Naive thymus-derived CD4-positive, alpha-beta T cell (primary cell): Measurements from ENCODE around the gene TCF7L1. TPM values are rescaled to one million over a fixed set of nuclear protein-coding genes. Genes with fewer than 3 reads are reported as not detected.
"Not testable (repeated sequence)": the region's sequence is repeated elsewhere in the genome, so short reads cannot be mapped to it uniquely, and the experiment has no call there.

Experiments
- ATAC-seq: fragments of 150-1000 bp; cut with Tn5 transposase; 2 replicates; pipeline ENCODE4 v1.10.0; 2021; ENCODE audit warnings: mild to moderate bottlenecking, moderate library complexity
- CTCF ChIA-PET: fragments of 350-600 bp; sonication (Branson Sonifier 250); formaldehyde crosslinking; loops from one replicate; lab custom pipeline; 2021; ENCODE audit warnings: antibody characterized with exemption; lab: Charles Lee
- POLR2A ChIA-PET: fragments of 350-600 bp; sonication (Branson Sonifier 250); formaldehyde crosslinking; loops from one replicate; lab custom pipeline; 2021; ENCODE audit warnings: antibody characterized with exemption, inconsistent platforms; lab: Charles Lee
- DNase-seq, 9 donors: peaks; one replicate each; pipeline versions ENCODE4 v3.0.0 to v3.0.0-alpha.2; 2020 to 2022; ENCODE audit warnings: mixed read lengths in 1 of 9
- H3K27ac ChIP-seq: one replicate; pipeline ENCODE4 v1.7.0; 2013; ENCODE audit warnings: mild to moderate bottlenecking, low read depth, low read length, moderate library complexity
- H3K27me3 ChIP-seq, 2 donors: one replicate each; pipeline ENCODE4 v1.7.0; 2013; ENCODE audit warnings: low read length in 2 of 2, mild to moderate bottlenecking in 2 of 2, moderate library complexity in 2 of 2; ENCODE audit not compliant: control insufficient read depth in 2 of 2, insufficient read depth in 2 of 2
- H3K36me3 ChIP-seq, 3 experiments: 1 replicate in 2 of 3; 2 replicates in 1 of 3; pipeline ENCODE4 v1.7.0; 2013; ENCODE audit warnings: low read length in 3 of 3, mild to moderate bottlenecking in 3 of 3, moderate library complexity in 1 of 3; ENCODE audit not compliant: insufficient read depth in 3 of 3, control insufficient read depth in 2 of 3
- H3K4me1 ChIP-seq, 2 donors: one replicate each; pipeline ENCODE4 v1.7.0; 2013; ENCODE audit warnings: low read length in 2 of 2, mild to moderate bottlenecking in 2 of 2, moderate library complexity in 1 of 2; ENCODE audit not compliant: control insufficient read depth in 2 of 2, insufficient read depth in 2 of 2
- H3K4me3 ChIP-seq: 2 replicates; pipeline ENCODE4 v1.7.0; 2013; ENCODE audit warnings: mild to moderate bottlenecking, low read length
- H3K9me3 ChIP-seq, 3 experiments: 1 replicate in 2 of 3; 2 replicates in 1 of 3; pipeline ENCODE4 v1.7.0; 2013; ENCODE audit warnings: low read length in 3 of 3; ENCODE audit not compliant: control insufficient read depth in 2 of 3
- H3K27ac Mint-ChIP-seq, 9 donors: one replicate each; pipeline ENCODE4 v1.8.0; 2020 to 2022; ENCODE audit warnings: mixed read lengths in 9 of 9, mild to moderate bottlenecking in 8 of 9, moderate library complexity in 5 of 9, inconsistent platforms in 2 of 9
- H3K27me3 Mint-ChIP-seq, 5 donors: one replicate each; pipeline ENCODE4 v1.8.0; 2021 to 2022; ENCODE audit warnings: mixed read lengths in 5 of 5, mild to moderate bottlenecking in 1 of 5
- H3K36me3 Mint-ChIP-seq, 5 donors: one replicate each; pipeline ENCODE4 v1.8.0; 2020 to 2022; ENCODE audit warnings: mixed read lengths in 5 of 5, mild to moderate bottlenecking in 3 of 5, inconsistent platforms in 1 of 5
- H3K4me1 Mint-ChIP-seq, 7 donors: one replicate each; pipeline ENCODE4 v1.8.0; 2020 to 2022; ENCODE audit warnings: mixed read lengths in 7 of 7, mild to moderate bottlenecking in 3 of 7, inconsistent platforms in 1 of 7
- H3K4me3 Mint-ChIP-seq, 10 donors: one replicate each; pipeline ENCODE4 v1.8.0; 2020 to 2022; ENCODE audit warnings: mild to moderate bottlenecking in 10 of 10, mixed read lengths in 10 of 10, moderate library complexity in 6 of 10, inconsistent platforms in 2 of 10
- H3K9me3 Mint-ChIP-seq, 11 donors: one replicate each; pipeline ENCODE4 v1.8.0; 2020 to 2022; ENCODE audit warnings: mixed read lengths in 11 of 11, mild to moderate bottlenecking in 4 of 11, inconsistent platforms in 1 of 11, moderate library complexity in 1 of 11
- intact Hi-C, 2 donors: fragments of 100-400 bp; cut with micrococcal nuclease; formaldehyde crosslinking; loops; one replicate each; pipeline ENCODE4 v1.15.1; 2023
- polyA plus RNA-seq, 2 donors: library from polyadenylated mRNA; unstranded; fragments of 300-500 nt; fragmentation: Illumina TruSeq; gene quantifications; one replicate each; pipeline ENCODE4 v1.2.3, GENCODE V29; 2021
- total RNA-seq, 6 experiments: library from RNA in 5 of 6; stranded (reverse) in 5 of 6; gene quantifications; 1 replicate in 5 of 6; 2 replicates in 1 of 6; pipeline ENCODE4 v1.2.3 and lab custom pipeline; 2021 to 2026

The TCF7L1 gene
- total and polyA plus RNA-seq, 7 experiments from 2014 or later = 0.08 to 0.16 TPM; not detected in 5

DNA sequence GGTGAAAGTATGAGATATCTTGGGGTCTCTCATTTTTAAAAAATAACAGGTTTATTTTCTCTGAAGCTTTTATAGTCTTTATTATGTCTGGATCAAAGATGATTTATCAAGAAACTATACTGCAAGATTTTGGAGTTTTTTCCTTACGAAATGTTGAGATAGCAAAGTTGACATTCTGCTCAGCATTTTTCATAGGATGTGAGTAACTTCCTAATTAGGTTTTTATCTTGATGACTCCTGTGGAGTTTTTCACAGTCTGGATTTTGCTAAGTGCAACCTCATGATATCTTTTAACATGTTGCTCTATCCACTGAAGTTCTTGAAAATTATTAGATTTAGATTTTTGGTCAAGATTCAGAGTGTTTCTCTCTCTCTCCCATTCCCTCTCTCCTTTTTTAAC lies 17.8 kb downstream of the TCF7L1 start:
- POLR2A ChIA-PET = no interaction called here
- H3K4me3 Mint-ChIP-seq = no peak overlapping the region
- no peak overlapping the region for H3K27ac ChIP-seq
- no peaks in the 10 kb centered on the region for H3K27me3 ChIP-seq
- H3K9me3 Mint-ChIP-seq = no peaks in the 10 kb centered on the region
- DNase-seq (no peak), ATAC-seq (no peak)
- no peak overlapping the region for H3K4me3 ChIP-seq
- no peaks in the 10 kb centered on the region for H3K36me3 ChIP-seq
- CTCF ChIA-PET = no interaction called here
- intact Hi-C loops = no loop called here
- H3K27ac Mint-ChIP-seq = no peak overlapping the region
- no peaks in the 10 kb centered on the region for H3K9me3 ChIP-seq
- H3K4me1 Mint-ChIP-seq = no peaks in the 10 kb centered on the region
- no peaks in the 10 kb centered on the region for H3K4me1 ChIP-seq
- no peaks in the 10 kb centered on the region for H3K36me3 Mint-ChIP-seq
- peaks cover 0 to 5% (median 0%) of the 10 kb centered on the region in 5 donors for H3K27me3 Mint-ChIP-seq

DNA sequence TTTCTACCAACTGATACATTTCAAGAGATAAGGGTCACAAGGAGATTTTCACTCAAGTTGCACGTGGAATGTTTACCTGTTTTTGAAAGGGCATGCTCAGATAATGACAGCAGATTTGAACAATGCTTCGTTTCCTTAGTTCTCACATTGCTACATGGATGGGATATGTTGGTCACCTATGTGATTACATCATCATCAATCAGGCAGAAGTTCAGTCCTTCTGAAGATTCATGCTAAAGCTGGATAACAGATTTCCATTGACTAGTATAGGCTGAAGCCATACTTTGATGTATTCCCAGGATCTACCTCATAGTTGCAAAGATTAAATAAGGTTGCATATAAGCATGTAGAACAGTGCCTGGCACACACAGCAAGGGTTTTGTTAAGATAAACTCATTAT lies 19.7 kb downstream of the TCF7L1 start:
- no peak overlapping the region for H3K4me3 ChIP-seq
- ATAC-seq = no peak
- Mint-ChIP-seq H3K27me3 (peaks cover 0 to 5% (median 0%) of the 10 kb centered on the region in 5 donors), H3K27ac (no peak overlapping the region), H3K4me3 (no peak overlapping the region), H3K4me1 (no peaks in the 10 kb centered on the region), H3K9me3 (no peaks in the 10 kb centered on the region), H3K36me3 (no peaks in the 10 kb centered on the region)
- H3K4me1 ChIP-seq = no peaks in the 10 kb centered on the region
- H3K9me3 ChIP-seq = no peaks in the 10 kb centered on the region
- H3K27me3 ChIP-seq = no peaks in the 10 kb centered on the region
- POLR2A ChIA-PET = no interaction called here
- H3K27ac ChIP-seq = no peak overlapping the region
- CTCF ChIA-PET = no interaction called here
- H3K36me3 ChIP-seq = no peaks in the 10 kb centered on the region
- intact Hi-C loops = no loop called here
- no peak for DNase-seq

DNA sequence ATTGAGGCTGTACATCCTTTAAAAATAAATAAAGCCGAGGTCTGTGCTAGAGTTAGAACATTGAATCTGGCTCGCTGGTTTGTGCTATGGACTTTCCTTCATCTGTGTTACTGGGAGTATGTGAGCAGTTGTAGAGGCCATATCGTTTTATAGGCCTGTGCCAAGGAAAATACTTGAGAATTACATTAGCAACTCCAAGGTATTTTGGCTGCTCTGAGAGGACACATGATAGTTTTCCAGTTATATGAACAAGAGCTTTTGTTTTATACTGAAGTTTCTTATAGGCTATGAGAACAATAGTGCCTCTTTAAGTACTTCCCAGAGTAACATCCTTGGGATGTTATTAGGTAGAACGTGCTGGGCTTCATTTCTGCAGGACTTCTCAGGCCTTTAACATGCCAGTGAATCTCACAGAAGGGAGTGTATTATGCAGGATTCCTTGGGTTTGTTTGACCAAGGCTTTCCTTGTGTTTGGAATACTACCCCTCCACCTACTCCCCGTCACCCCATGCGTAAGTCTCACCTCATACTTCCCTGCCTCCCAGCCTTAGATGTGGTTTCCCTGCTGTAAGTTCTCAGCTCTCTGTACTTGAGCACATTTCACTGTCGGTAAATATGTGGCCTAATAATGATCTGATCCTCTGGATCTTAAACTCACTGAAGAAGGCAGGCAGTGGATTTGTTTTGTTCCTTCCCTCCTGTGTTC lies 21.0 kb downstream of the TCF7L1 start:
- Histone ChIP-seq H3K27ac (no peak overlapping the region), H3K4me1 (no peaks in the 10 kb centered on the region), H3K9me3 (no peaks in the 10 kb centered on the region), H3K27me3 (no peaks in the 10 kb centered on the region), H3K4me3 (no peak overlapping the region), H3K36me3 (no peaks in the 10 kb centered on the region)
- Mint-ChIP-seq H3K27ac (no peak overlapping the region), H3K36me3 (no peaks in the 10 kb centered on the region), H3K4me1 (no peaks in the 10 kb centered on the region), H3K27me3 (peaks cover 0 to 5% (median 0%) of the 10 kb centered on the region in 5 donors), H3K9me3 (no peaks in the 10 kb centered on the region), H3K4me3 (no peak overlapping the region)
- POLR2A ChIA-PET = no interaction called here
- CTCF ChIA-PET = no interaction called here
- intact Hi-C loops = no loop called here
- ATAC-seq = no peak
- DNase-seq = no peak

DNA sequence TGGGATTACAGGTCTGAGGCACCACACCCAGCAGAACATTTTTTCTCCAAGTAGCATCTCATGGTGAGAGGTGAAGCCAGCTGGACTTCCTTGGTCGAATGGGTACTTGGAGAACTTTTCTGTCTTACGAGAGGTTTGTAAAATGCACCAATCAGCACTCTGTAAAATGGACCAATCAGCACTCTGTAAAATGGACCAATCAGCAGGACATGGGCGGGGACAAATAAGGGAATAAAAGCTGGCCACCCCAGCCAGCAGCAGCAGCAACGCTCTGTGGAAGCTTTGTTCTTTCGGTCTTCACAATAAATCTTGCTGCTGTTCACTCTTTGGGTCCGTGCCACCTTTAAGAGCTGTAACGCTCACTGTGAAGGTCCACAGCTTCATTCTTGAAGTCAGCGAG lies 21.9 kb downstream of the TCF7L1 start:
- H3K27ac ChIP-seq, H3K4me1 Mint-ChIP-seq, H3K27me3 Mint-ChIP-seq, ATAC-seq, H3K36me3 ChIP-seq, H3K4me3 ChIP-seq, H3K4me3 Mint-ChIP-seq, intact Hi-C loops, H3K27me3 ChIP-seq, H3K4me1 ChIP-seq, POLR2A ChIA-PET, H3K27ac Mint-ChIP-seq, DNase-seq, H3K9me3 Mint-ChIP-seq, H3K36me3 Mint-ChIP-seq, H3K9me3 ChIP-seq, CTCF ChIA-PET: not testable (repeated sequence)

DNA sequence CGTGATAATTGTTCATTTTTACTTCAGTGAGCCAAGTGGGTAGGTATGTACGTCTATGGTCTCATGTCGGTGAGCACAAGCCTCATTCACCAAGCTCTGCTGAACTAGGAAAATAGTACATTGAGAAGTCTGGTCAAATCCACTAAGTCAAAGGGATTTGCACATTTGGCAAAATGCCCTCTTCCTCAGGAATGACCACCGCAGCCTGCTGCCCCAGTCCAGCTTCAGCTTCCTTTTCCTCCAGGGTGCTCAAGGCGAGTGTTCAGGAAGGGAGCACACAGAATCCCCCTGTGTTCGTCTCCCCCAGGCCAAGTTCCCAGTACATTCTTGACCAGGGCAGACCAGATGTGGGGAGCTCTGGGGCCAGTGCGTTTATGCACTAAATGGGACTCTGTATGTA lies 23.0 kb downstream of the TCF7L1 start:
- intact Hi-C loops = no loop called here
- no peak overlapping the region for H3K27ac Mint-ChIP-seq
- H3K4me1 ChIP-seq = no peaks in the 10 kb centered on the region
- H3K9me3 ChIP-seq = no peaks in the 10 kb centered on the region
- H3K4me1 Mint-ChIP-seq = no peaks in the 10 kb centered on the region
- H3K9me3 Mint-ChIP-seq = no peaks in the 10 kb centered on the region
- no peaks in the 10 kb centered on the region for H3K36me3 ChIP-seq
- no peak overlapping the region for H3K4me3 ChIP-seq
- no peak overlapping the region for H3K4me3 Mint-ChIP-seq
- POLR2A ChIA-PET = no interaction called here
- ATAC-seq = no peak
- CTCF ChIA-PET = no interaction called here
- peaks cover 0 to 5% (median 0%) of the 10 kb centered on the region in 5 donors for H3K27me3 Mint-ChIP-seq
- H3K27me3 ChIP-seq = no peaks in the 10 kb centered on the region
- no peak overlapping the region for H3K27ac ChIP-seq
- H3K36me3 Mint-ChIP-seq = no peaks in the 10 kb centered on the region
- DNase-seq = no peak

DNA sequence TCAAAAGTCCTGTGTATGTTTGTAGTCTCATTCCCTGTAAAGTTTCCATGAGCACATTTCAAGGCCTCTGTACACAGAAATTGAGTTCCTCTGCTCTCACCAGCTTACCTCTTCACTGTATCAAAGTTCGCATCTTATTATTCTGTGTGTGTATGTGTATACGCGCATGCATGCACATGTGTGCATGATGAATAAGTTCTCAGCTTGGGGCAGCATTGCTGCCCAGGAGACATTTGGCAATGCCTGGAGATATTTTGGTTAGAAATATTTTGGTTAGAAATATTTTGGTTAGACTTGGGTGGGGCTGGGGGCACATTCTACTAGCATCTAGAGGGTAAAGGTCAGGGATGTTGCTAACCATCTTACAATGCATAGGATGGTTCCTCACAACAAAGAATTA lies 23.4 kb downstream of the TCF7L1 start:
- Histone ChIP-seq H3K27me3 (no peaks in the 10 kb centered on the region), H3K27ac (no peak overlapping the region), H3K4me1 (no peaks in the 10 kb centered on the region), H3K36me3 (no peaks in the 10 kb centered on the region), H3K9me3 (no peaks in the 10 kb centered on the region), H3K4me3 (no peak overlapping the region)
- CTCF ChIA-PET = no interaction called here
- peaks cover 0 to 5% (median 0%) of the 10 kb centered on the region in 5 donors for H3K27me3 Mint-ChIP-seq
- ATAC-seq (no peak), DNase-seq (no peak)
- H3K4me3 Mint-ChIP-seq = no peak overlapping the region
- POLR2A ChIA-PET = no interaction called here
- H3K27ac Mint-ChIP-seq = no peak overlapping the region
- intact Hi-C loops = no loop called here
- no peaks in the 10 kb centered on the region for H3K36me3 Mint-ChIP-seq
- no peaks in the 10 kb centered on the region for H3K4me1 Mint-ChIP-seq
- H3K9me3 Mint-ChIP-seq = no peaks in the 10 kb centered on the region

DNA sequence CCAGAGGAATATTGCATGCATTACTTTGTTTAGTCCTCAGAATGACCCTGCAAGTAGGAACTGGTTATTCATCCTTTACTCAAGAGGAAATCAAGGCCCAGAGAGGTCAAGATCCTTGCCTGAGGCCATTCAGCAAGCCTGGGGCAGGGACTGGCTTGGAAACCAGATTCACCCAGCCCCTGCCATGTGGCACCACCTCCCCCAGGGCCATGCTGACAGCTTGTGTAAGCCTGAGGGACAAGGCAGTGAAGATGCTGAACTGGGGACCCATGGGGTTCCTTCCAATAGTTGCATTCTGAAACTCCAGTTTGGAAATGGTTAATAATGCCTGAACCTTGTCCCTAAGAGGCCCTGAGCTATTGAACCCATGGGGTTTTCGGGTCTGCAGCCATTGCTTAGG lies 24.2 kb downstream of the TCF7L1 start:
- no peak for DNase-seq
- ChIA-PET POLR2A (no interaction called here), CTCF (no interaction called here)
- no peaks in the 10 kb centered on the region for H3K27me3 ChIP-seq
- Mint-ChIP-seq H3K4me1 (no peaks in the 10 kb centered on the region), H3K27ac (no peak overlapping the region), H3K36me3 (no peaks in the 10 kb centered on the region), H3K4me3 (no peak overlapping the region), H3K9me3 (no peaks in the 10 kb centered on the region), H3K27me3 (peaks cover 0 to 5% (median 0%) of the 10 kb centered on the region in 5 donors)
- intact Hi-C loops = no loop called here
- H3K9me3 ChIP-seq = no peaks in the 10 kb centered on the region
- no peak overlapping the region for H3K27ac ChIP-seq
- no peak for ATAC-seq
- no peaks in the 10 kb centered on the region for H3K4me1 ChIP-seq
- no peaks in the 10 kb centered on the region for H3K36me3 ChIP-seq
- no peak overlapping the region for H3K4me3 ChIP-seq
